Choroid plexus epithelial cell (primary cell): ENCODE measurements around the gene RTL5.

Experiments used
- DNase-seq: peaks from one replicate; pipeline ENCODE4 v3.0.0-alpha.2; 2010; ENCODE audit warnings: low read depth
- H3K4me3 ChIP-seq: 2 replicates; pipeline ENCODE4 v1.5.1; 2011; ENCODE audit warnings: low read depth, mild to moderate bottlenecking, control low read depth, low read length, moderate library complexity
- CTCF ChIP-seq: conservative IDR thresholded peaks from 2 replicates; pipeline ENCODE4 v1.5.1; 2011; ENCODE audit warnings: low read depth, mild to moderate bottlenecking, control low read depth, inconsistent platforms, low read length, moderate library complexity

The RTL5 gene

GRCh38 chrX:72110051-72110875, 21.5 kb downstream of the RTL5 start:
- no peak overlapping the region for H3K4me3 ChIP-seq

GRCh38 chrX:72108666-72109065, 23.0 kb downstream of the RTL5 start:
- no peak for TF ChIP-seq CTCF
- H3K4me3 ChIP-seq = no peak overlapping the region
- DNase-seq = no peak

More at GRCh38 chrX:72110051-72110875, 21.5 kb downstream of the RTL5 start:
- no peak for TF ChIP-seq CTCF
- peak; percentile 14 for DNase-seq

- no peak overlapping the region for H3K4me3 ChIP-seq
- no peak for TF ChIP-seq CTCF
- DNase-seq = no peak
These were observed 23.7 kb downstream of the RTL5 start for GRCh38 chrX:72107841-72108595.

DNA sequence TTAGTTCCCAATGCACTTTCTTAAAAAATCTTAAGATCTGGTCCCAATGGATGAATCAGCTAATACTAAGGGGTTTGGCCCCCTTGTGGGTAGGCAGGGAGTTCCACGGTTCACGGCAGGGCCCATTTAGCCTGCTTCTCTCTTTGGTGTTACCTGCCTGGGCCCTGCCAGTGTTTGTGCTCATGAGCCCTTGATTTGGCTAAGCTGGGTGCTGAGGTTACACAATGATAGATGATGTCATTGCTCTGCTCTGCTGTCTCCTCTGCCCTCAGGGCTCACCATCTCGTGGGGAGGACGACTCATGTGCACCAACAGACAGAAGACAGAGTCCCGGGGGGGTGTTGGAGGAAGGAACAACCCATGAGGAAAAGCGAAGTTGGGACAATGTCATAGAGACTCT, 24.4 kb downstream of the RTL5 start:
- peak; percentile 24 for DNase-seq
- TF ChIP-seq CTCF = peak; percentile 3

DNA sequence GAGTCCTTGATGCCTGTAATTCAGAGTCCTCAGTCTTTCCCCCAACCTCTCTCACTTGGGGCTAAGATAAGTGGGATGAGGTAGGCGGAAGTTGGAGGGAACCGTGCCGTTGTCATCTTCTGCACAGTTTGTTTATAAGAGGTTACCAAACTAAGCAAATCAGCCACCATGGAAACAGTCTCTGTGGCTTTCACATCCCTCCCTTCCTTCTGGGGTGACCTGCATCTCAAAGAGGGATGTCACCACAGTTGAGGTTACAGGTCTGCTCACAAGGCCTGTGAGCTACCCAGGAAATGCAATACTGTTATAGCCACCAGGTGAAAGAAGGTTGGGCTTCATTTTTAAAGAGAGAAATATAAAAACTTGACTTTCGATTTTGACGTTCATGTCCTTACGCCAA, 26.3 kb downstream of the RTL5 start:
- H3K4me3 ChIP-seq = no peak overlapping the region
- no peak for DNase-seq
- TF ChIP-seq CTCF = no peak

More for the DNA sequence above, 24.4 kb downstream of the RTL5 start:
- H3K4me3 ChIP-seq = no peak overlapping the region

- H3K4me3 ChIP-seq = no peak overlapping the region
- no peak for TF ChIP-seq CTCF
- no peak for DNase-seq
These were observed 29.0 kb downstream of the RTL5 start for GRCh38 chrX:72102760-72103159.

GRCh38 chrX:72102126-72102525, 29.6 kb downstream of the RTL5 start:
- DNase-seq = no peak
- TF ChIP-seq CTCF = no peak
- no peak overlapping the region for H3K4me3 ChIP-seq
